Stimulated activated CD4-positive, alpha-beta T cell treated with anti-CD3 and anti-CD28 coated beads, TNF-alpha, amount 100 ng/mL, for 24 hours (primary cell): ENCODE data around the gene REXO1.

Experiments used
- DNase-seq, 3 experiments: peaks; one replicate each; pipeline ENCODE4 v3.0.0-alpha.2; 2020; ENCODE audit warnings: low read depth in 3 of 3

Gene REXO1

DNA sequence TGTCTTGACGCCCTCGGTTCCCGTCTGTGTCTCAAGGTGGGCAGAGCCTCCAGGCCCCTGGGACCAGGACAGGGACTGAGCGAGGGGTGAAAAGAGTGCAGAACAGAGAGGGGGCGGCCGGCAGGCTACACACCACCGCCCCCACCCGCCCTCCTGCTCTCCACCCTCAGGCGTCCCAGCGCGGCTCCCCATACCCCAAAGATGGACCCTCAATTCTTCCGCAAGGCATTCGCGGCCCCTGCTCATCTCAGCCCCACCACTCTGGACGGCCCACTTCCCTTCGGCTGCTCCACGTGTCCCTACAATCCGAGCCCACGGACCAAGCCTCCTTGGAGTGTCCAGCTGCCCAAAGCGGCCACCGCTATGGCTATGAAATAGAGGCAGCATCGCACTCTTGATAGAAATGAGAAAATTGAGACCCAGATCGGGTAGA lies 13.3 kb upstream of the REXO1 start:
- DNase-seq: no peak

- no peak for DNase-seq
Observed at GRCh38 chr19:1860821-1861598, 12.7 kb upstream of the REXO1 start.

GRCh38 chr19:1860042-1860775 lies 11.9 kb upstream of the REXO1 start:
- peak in 1 of 3 experiments; percentile 50 for DNase-seq

DNA sequence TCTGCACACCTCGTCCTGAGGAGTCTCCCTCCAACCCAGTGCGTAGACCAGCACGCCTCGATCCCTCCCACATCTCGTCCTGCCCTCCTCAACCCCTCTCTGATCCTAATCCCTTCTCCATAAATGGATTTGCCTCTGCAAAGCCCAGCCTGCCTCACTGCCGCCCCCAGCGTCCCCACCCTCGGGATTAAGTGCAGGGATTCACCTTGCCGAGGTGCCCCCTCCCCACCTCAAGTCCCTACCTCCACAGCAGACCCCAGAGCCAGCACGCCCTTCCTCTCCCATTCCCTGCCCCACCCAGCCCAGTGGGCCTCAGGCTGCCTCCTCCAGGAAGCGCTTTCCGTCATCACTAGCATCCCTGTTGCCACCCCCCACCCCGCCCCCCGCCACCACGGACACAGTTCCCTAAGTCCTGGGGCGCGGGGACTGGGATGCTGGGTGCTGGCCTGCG lies 11.1 kb upstream of the REXO1 start:
- no peak for DNase-seq

DNA sequence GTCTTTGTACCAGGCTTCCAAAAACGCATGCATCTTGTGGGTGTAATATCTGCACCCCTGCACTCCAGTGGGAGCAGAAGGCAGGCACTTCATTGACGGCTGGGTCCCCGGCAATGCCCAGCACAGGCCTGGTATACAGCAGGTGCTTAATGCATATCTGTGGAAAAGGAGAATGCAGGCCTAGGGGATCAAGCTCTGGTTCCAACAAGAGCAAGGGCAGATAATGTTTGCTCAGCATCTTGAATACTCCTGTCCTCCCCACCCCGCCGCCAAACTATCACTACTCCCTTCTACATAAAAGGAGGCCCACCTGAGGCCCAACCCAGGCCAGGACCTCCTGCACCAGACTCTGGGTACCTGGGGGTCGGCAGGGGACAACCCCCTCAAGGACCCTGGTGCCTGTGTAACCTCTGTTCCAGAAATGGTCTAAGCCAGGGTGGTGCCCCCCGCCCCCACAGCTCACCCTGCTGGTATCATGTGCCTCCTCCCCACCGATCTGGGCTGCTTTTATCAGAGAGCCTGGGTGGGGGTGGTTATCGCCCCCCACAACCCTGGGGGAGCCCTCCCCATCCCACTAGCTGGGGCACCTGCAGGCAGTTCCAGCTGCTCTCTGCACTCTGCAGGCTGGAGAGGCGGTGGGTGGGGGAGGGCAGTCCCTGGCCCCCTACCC lies 10.3 kb upstream of the REXO1 start:
- DNase-seq: no peak

DNA sequence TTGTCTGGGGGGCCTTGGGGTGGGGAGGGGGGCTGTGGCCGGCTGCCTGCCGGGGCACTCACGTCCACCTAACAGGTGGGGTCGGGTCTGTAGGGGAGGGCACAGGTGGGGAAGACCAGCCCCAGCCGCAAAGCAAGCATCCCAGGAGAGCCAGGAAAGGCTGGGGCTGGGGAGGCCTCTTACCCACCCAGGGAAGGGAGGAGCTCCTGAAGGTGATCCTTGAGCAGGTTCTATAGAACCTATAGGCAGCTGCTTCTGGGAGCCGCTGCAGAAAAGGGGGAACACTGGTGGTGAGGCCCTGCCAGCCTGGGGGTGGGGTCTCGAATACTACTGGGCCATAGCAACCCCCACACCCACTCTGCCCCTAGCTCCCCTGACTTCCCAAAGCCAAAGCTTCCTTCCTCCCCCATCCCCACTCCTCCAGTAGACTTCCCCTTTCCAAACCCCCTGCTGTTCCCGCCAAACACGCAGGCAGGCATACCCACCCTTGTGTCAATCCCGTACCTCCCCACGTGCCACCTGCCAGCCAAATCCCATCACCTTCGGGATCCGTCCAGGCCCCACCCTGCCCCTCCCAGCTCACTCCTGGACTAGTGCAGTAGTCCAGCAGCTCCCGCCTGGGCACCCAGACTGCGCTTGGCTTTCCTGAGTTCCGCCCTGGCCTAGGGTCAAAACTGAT lies 9.5 kb upstream of the REXO1 start:
- no peak for DNase-seq

- peak in 1 of 3 experiments; percentile 61 for DNase-seq
Observed at GRCh38 chr19:1856698-1857603, 8.7 kb upstream of the REXO1 start.

GRCh38 chr19:1856345-1856697 lies 8.0 kb upstream of the REXO1 start:
- DNase-seq: no peak

DNA sequence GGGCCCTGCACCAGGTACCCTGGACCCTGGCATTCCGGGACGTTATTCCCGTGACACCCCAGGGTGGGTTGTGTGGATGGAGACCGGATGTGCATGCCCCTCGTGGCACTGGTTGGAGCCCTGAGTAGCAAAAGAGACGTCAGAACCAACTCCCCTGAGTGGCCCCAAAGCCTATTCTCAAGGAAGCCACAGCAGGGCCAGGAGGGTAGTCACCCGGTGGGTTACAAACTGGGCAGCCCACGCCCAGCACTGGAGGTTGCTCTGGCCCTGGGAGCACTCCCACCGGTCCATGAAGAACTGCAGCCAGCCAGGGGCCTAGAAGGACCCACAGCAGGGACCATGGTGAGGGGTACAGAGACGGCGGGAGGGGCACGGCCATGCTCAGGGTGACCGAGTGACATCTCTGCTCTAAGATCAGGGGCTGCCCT lies 7.6 kb upstream of the REXO1 start:
- DNase-seq: peak in 1 of 3 experiments; percentile 40

GRCh38 chr19:1855040-1855827 lies 7.0 kb upstream of the REXO1 start:
- DNase-seq: peak in 2 of 3 experiments; percentile 47 to 87

DNA sequence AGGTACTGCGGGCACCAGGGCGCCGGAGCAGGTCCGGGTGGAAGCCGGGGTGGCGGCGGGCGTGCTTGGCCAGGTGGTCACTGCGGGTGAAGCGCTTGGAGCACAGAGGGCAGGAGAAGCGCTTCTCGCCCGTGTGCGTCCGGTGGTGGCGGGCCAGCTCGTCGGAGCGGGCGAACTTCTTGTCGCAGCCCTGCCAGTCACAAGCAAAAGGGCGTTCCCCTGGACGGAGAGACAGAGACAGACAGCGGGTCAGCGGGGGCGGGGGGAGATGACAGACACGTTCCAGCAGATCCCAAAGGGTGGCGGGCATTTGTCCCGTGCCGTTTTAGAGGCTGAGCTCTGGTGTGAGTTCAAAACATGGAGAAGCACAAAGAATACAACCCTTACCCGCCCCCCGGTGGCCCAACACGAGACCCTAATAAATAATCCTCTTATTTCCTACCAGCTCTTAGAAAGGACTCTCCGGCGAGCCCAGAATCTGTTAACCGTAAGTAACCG lies 6.3 kb upstream of the REXO1 start:
- no peak for DNase-seq

DNA sequence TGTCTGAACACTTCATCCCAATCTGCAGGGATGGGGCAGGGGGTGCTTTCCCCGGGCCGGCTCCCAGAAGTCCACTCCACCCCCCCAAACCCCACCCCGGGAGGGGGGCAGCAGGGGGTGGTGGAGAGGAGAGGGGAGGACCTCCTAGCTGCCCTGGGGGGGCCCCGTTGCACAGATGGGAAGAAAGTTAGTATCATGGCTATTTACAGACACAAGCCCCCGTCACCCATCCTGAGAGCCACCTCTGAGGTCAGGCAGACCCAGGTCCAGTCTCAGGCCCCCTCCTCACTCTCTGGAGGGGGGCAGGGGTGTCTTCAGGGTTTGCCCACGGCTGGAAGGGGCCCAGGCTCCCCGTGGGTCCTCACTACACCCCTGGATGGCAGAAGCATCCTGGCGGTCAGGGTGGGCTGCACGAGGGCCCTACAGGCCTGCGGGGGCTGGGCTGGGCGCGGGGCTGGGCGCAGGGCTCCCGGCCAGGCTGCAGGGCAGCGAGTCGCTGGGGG lies 5.8 kb upstream of the REXO1 start:
- DNase-seq: no peak

- DNase-seq: peak in 2 of 3 experiments; percentile 63 to 84
Observed at GRCh38 chr19:1853295-1854038, 5.2 kb upstream of the REXO1 start.

DNA sequence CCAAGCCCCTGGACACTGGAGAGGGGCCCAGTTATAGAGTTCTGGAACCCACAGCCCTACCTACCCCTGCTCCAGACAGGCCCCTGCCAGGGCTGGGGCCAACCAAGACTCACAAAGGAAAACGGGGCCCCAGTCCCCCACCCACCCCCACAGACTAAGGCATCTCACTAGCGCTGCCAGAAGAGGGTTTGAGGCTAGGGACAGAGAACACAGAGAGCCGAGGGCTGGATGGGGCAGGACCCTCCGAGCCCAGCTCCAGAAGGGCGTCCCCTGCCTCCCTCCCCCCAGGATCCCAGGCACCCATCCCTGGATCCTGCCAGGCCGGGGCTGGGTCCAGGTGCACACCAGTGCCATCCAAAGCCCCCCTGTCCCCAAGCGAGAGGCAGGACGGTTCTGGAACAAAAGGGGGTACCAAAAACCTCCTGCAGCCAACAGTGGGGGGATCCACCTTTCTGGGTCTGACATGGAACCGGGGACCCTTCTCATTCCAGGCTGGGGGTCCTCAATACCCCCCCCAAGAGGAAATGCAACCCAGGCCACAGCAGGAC lies 4.4 kb upstream of the REXO1 start:
- no peak for DNase-seq

DNA sequence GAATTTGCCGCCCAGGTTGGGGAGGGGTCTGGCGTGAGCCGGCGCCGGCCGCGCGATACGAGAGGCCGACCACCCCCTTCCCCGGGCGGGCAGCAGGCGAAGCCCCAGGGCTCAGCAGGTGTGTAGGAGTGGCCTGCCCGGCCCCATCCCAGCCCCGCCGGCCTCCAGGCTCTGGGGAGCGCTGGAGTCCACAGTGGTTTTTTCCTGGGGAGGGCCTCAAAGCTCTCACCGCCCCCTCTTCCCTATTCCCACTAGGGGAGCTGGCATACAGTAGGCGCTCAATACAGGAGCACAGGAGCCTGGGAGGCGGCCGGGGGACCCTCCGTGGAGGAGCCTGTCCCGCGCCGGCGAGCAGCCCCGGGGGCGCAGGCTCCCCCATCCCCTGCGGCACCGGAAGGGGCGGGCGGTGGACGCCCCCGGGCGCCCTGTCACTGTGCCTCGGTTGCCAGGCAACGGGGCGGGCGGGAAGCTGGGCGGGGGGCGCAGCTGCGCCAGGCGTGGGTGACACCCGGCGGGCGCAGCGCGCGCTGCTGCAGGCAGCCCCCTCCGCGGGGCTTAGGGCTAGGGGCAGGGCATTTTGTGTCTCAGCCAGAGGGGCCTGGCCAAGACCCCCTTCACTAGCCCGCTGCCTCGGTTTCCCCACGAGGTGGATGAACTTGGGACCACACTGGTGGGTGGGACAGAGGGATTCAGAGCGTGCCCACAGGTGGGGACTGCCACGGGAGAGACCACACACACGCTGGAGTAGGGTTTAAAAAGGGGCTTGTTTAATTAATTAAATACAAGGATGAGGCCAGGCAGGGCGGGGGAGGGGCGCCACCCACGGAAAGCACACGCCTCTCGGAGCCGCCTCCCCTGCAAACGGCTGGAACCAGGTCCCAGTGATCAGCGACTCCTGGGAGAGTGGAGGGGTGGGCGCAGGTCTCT lies 3.6 kb upstream of the REXO1 start:
- DNase-seq: peak in 1 of 3 experiments; percentile 51

GRCh38 chr19:1850809-1851653 lies 2.7 kb upstream of the REXO1 start:
- DNase-seq: no peak
